Activated CD8-positive, alpha-beta memory T cell treated with anti-CD3 and anti-CD28 coated beads for 36 hours (primary cell): Measurements from ENCODE around the gene GPSM3. TPM values are rescaled to one million over a fixed set of nuclear protein-coding genes. Genes with fewer than 3 reads are reported as not detected.

Source experiments
- CTCF ChIA-PET: fragments of 350-600 bp; sonication (Branson Sonifier 250); formaldehyde crosslinking; loops from one replicate; lab custom pipeline; 2021; ENCODE audit warnings: antibody characterized with exemption; lab: Charles Lee
- POLR2A ChIA-PET: fragments of 350-600 bp; sonication (Branson Sonifier 250); formaldehyde crosslinking; loops from one replicate; lab custom pipeline; 2021; ENCODE audit warnings: antibody characterized with exemption; lab: Charles Lee
- total RNA-seq, 2 experiments: library from RNA; stranded (reverse); gene quantifications; one replicate each; pipeline ENCODE4 v1.2.3, GENCODE V29; 2021

GPSM3 gene
- total RNA-seq, 2 experiments from 2014 or later = 69.4 to 73.0 TPM

DNA sequence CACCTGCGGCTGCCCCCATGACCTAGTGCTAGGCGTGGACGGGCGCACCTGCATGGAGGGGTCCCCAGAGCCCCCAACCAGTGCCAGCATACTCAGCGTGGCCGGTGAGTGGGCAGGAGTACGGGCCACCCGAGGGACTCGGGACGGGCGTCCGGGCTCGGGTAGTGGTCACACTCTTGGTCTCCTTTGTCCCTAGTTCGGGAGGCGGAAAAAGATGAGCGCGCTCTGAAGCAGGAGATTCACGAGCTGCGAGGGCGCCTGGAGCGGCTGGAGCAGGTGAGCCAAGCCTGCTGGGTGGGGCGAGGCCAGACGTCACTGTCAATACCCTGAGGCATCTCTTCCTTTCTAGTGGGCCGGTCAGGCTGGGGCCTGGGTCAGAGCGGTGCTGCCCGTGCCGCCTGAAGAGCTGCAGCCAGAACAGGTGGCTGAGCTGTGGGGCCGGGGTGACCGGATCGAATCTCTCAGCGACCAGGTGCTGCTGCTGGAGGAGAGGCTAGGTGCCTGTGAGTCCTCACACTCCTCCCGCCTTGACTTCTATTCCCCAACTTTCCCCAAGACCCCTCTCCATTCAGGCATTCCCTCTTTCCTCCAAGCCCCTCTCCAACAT lies 25.2 kb downstream of the GPSM3 start:
- ChIA-PET CTCF (no interaction called here), POLR2A (no interaction called here)

DNA sequence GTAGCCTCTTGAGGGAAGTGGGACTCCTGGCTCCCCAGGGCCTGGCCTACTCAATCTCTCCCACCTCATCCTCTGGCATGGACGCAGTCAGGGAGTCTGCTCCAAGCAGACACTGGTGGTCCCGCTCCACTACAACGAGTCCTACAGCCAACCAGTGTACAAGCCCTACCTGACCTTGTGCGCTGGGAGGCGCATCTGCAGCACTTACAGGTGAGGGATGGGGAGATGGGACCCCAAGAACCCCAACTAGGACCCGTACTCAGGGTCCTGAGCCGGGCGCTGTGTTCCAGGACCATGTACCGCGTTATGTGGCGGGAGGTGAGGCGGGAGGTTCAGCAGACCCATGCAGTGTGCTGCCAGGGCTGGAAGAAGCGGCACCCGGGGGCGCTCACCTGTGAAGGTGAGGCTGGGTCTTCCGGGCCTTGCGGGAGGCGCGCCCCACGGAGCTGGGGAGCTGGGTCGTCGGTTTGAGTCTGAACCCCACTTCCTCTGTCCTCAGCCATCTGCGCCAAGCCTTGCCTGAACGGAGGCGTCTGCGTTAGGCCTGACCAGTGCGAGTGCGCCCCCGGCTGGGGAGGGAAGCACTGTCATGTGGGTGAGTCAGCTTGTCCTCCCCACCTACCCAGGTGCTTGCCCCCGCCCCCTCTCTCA lies 25.9 kb downstream of the GPSM3 start:
- ChIA-PET POLR2A (no interaction called here), CTCF (no interaction called here)

DNA sequence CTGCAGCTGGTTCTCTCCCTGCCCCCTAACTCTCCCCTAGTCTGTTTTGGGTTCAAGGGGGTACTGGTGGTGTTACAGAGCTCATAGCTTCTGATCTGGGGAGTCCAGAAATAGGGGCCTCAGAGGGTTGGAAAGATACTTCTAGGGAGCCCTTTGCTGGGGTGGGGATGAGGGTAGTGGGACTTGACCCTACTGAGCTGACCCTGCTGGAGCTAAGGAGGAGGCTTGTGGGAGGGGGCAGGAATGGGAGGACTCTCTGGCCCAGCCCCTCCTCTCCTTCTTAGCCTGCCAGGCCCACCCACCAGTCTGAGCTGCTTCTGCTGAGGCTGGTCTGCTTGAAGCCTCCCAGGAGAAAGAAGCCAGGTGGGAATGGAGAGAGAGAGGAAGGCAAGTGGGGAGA lies 28.1 kb downstream of the GPSM3 start, which contains the start of gene EGFL8:
TSS of gene EGFL8 (plus strand) at position 301 of the 400 bp plus-strand sequence. CDS start 1,571 bp downstream, outside the sequence.
- POLR2A ChIA-PET = interaction anchor here (0.6 kb wide), 1 partner anchor 502 kb away, joined by 6 read pairs; no protein-coding TSS in a partner anchor

DNA sequence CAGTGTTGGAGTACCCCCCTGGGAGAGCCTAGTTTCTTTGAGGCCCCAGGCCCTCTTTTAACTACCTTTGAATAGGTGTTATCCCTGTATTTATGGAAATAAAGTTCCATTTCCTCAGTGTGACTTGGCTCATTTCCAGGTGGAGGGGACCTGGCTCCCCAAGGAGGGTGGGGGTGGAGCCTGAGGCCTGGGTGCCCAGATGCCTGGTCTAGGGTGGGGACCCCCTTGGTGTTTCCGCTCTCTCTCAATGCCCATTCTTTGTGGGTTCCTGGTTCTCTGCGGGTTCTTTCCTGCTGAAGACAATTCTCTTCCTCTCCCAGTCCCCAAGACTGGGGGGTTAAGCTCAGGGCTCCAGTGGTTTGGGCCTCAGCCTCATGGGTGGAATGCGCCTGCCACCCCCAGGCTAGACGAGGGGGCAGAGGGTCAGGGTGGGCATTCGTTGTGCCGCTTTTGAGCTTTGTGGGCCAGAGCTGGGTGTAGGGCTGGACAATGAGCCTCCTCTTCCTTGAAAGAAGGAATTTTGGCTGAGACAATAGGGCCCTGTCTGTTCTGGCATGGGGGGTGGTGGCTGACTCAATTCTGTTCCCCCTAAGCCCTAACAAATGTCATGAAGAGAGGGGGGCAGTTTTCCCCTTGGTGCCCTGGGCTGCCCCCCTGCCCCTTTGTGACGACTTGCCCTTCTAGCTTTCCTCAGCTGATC lies 28.7 kb downstream of the GPSM3 start:
- ChIA-PET CTCF (no interaction called here), POLR2A (interaction anchor here (0.6 kb wide), 1 partner anchor 501 kb away, joined by 6 read pairs; no protein-coding TSS in a partner anchor)

More for the DNA sequence above, 28.1 kb downstream of the GPSM3 start, which contains the start of gene EGFL8:
- CTCF ChIA-PET = interaction anchor here (1.6 kb wide), 1 partner anchor 10 kb away, joined by 4 read pairs; no protein-coding TSS in a partner anchor

DNA sequence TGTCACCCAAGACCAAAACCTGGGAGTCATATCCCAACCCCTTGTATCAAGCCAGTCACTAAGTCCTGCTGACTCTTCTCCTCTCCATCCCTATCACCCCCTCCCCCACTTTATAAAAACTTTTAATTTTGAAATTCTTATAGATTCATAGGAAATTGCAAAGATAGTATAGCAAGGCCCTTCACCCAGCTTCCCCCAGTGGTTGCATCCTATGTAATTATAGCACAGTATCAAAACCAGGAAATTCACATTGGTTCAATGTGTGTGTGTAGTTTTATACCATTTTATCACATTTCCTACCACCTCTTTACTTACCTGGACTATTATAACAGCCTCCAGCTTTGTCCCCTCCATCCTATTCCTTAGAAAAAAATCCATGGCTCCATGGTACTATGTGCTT lies 34.4 kb downstream of the GPSM3 start:
- ChIA-PET CTCF (interaction anchor here (1.2 kb wide), 1 partner anchor 37 kb away, joined by 3 read pairs; no protein-coding TSS in a partner anchor), POLR2A (no interaction called here)

DNA sequence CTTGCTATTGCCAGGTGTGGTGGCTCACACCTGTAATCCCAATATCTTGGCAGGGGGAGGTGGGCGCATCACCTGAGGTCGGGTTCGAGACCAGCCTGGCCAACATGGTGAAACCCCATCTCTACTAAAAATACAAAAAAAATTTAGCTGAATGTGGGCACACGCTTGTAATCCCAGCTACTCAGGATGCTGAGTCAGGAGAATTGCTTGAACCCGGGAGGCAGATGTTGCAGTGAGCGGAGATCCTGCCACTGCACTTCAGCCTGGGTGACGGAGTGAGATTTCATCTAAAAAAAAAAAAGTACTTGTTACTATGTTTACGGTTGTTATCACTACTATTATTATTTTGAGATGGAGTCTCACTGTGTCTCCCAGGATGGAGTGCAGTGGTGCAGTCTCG lies 35.6 kb downstream of the GPSM3 start:
- ChIA-PET CTCF (interaction anchor here (0.7 kb wide), 1 partner anchor 38 kb away, joined by 4 read pairs; no protein-coding TSS in a partner anchor), POLR2A (no interaction called here)

DNA sequence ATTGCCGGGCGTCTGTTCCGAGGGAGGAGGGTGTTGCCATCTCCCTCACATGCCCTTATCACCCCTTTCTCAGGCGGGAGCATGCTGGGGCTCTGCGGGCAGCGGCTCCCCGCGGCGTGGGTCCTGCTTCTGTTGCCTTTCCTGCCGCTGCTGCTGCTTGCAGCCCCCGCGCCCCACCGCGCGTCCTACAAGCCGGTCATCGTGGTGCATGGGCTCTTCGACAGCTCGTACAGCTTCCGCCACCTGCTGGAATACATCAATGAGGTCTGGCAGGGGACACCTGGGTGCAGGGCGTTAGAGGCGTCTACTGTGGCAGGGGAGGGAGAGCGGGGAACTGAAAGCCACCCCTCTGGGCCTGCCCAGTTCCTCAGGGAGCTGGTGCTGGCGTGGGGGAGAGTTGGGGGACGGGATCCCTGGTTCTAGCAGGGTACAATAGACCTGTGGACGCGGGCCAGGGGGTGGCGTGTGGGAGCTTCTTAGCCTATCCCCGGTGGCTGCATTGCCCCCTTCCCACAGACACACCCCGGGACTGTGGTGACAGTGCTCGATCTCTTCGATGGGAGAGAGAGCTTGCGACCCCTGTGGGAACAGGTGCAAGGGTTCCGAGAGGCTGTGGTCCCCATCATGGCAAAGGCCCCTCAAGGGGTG lies 37.8 kb downstream of the GPSM3 start:
- ChIA-PET CTCF (interaction anchor here (0.7 to 1.2 kb wide), 5 partner anchors 10 to 78 kb away, joined by 3 to 6 read pairs (median 4); partner anchors contain the start of genes EGFL8 and FKBPL), POLR2A (interaction anchor here (0.5 to 0.9 kb wide), 2 partner anchors 15 to 36 kb away, joined by 3 to 5 read pairs; no protein-coding TSS in a partner anchor)

DNA sequence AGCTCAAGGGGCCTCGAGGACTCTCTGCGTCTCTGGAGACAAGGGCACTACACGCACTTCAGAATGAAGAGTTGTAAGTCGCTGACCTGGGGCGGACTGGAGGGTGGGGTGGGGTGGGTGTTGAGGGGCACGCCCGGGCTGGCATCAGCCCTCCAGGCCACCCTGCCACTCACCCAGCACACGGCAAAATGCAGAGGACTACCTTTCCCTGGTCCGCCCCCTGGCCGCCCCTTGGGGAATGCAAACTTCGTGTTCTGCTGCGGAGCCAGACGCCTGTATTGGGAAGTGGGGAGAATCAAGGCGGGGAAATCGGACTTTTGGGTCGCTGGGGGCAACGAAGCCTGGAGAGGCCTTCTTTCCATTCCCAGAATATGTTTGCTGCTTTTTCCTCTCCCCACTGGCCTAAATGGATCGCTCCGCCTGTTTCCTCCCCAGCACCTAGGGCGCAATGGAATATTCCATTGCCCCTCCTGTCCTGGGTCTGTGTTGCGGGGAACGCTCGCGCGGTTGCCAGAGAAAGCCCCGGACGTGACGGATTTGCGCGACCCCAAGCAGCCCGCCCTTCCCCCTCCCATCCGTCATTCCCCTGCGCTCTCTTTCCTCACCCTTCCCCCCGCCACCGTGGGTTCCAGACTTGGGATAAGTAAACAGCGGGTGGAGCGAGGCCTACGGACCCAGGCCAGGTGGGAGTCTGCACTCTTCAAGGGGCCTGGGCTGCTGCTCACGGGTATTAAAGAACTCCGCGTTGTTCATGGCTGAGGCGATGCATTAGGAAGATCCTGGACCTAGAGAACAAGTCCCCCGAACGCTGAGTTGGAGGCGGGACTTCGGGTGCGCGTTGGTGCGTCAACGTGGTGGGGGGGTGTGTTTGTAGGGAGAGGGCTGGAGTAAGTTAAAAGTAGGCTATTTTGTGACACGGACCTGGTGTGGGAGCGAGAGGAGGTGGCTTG lies 38.6 kb downstream of the GPSM3 start, which contains the start of gene PPT2:
TSS of gene PPT2 (plus strand) at position 578 of the 950 bp plus-strand sequence. CDS start 454 bp downstream, outside the sequence.
- ChIA-PET POLR2A (interaction anchor here (0.5 to 0.9 kb wide), 2 partner anchors 14 to 35 kb away, joined by 3 to 5 read pairs; no protein-coding TSS in a partner anchor), CTCF (interaction anchor here (1.1 to 1.2 kb wide), 3 partner anchors 11 to 35 kb away, joined by 4 to 6 read pairs (median 5); partner anchors contain the start of genes EGFL8 and FKBPL)

DNA sequence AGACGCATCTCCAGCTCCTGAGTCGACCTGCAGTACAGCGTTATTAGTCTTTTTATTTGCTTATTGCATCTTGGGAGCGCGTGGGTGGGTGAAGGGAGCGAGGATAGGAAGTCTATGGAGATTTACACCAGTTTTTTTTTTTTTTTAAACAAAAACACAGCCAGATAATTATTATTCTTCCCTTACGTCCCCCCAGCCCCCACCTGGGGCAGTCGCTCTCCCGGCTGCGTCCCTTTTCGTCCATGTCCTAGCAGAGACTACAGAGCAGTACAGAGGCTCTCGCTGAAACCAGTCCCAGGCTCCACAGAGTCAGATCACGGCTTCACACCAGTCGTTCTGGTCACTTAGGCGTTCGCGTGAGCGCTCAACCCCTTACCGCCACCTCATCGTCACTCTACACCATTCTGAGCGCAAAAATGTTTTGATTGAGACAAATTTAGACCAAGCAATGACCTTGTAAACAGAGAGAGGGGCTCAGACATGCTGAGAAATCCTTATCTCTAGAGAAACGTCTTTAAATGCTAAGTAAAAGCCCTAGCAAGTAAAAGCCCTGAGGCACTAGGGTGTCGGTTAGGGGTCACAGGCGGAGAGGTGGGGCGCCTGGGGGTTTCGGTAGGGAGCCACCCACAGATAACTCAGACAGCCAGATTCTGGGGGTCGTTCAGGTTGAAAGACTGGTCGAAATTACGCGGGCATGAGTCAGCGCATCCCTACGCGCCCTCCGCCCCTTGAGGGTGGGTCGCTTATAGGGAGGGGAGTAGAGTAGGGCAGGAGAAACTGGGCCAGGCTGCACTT lies 39.5 kb downstream of the GPSM3 start:
- ChIA-PET POLR2A (interaction anchor here (0.6 to 0.7 kb wide), 2 partner anchors 34 to 111 kb away, joined by 3 read pairs; no protein-coding TSS in a partner anchor), CTCF (interaction anchor here (0.7 kb wide), 1 partner anchor 42 kb away, joined by 3 read pairs; no protein-coding TSS in a partner anchor)

DNA sequence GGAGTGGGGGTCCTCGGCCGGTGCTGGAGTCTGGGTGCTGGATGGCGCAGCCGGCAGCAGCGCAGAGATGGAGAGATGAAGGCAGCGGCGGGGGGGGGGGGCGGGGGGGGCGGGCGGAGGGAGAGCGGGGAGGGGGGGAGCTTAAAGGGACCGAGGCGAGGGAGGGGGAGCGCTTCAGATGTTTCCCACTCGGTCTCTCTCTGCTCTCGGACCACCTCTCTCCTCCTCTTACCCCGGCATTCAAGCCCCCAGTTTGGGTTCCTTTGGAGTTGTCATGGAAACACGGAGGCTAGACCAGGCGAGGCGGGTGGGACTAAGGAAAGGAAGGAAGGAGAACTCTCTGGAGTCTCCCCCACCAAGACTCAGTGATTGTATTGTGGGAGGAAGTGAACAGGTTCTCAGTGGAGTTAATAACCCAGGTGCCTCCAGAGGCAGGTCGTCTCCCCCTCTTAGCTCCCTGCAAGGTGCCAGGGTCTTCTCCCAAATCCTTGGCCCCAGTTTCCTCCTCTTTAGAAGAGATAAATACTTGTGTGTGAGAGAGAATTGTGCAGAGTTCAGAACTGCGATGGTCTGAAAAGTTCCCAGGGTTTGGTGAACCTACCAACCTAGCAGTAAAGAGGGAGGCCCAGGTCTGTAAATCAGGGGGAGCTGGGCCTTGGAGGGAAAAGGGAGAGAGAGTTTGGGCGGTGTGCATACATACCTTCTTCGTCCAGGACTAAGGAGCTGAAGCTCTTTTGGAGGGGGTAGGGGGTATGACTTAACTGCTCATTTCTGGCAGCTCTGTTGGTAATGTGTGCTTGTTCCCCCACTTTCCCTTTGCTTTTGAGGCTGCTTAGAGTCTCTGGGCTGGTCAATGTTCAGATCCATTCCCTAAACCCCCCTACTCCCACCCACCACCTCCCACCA lies 40.3 kb downstream of the GPSM3 start, which contains the start of gene PRRT1:
TSS of gene PRRT1 (minus strand) at position 77 of the 906 bp plus-strand sequence. CDS start 112 bp downstream, outside the sequence.
- CTCF ChIA-PET = interaction anchor here (0.7 to 1.3 kb wide), 2 partner anchors 33 to 43 kb away, joined by 3 read pairs; no protein-coding TSS in a partner anchor
- POLR2A ChIA-PET = interaction anchor here (0.6 to 0.7 kb wide), 2 partner anchors 33 to 112 kb away, joined by 3 read pairs; no protein-coding TSS in a partner anchor

DNA sequence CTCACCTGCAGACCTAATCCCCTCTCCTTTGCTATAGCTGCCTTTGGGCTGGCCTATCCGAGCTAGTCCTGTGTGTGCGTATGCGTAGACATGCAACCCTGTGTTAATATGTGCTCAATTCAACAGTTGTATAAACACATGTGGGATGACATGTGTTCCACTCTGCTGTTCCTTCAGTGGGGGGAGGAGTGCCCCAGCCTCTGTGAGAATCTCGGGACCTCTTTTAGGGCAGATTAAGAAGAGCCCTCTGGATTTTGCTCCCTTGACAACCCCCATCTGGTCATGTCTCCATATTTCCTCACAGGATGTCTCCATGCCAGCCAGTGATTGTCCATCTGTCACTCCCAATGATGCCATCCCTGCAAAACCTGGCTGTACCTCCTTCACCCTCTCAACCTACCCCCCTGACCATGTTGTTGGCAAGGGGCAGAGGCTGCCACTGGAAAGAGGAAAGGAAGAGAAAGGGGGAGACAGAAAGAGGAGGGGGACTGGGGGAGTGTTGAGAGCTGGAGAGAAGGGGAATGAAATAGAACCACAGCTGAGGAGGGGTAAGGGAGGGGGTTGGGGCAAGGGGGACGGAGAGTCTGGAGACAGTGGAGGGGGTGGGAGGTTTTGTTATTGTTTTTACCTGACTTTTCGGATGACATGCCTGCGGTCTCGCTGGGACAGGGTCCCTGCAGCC lies 41.1 kb downstream of the GPSM3 start:
- ChIA-PET POLR2A (no interaction called here), CTCF (interaction anchor here (1.3 kb wide), 1 partner anchor 32 kb away, joined by 3 read pairs; no protein-coding TSS in a partner anchor)

DNA sequence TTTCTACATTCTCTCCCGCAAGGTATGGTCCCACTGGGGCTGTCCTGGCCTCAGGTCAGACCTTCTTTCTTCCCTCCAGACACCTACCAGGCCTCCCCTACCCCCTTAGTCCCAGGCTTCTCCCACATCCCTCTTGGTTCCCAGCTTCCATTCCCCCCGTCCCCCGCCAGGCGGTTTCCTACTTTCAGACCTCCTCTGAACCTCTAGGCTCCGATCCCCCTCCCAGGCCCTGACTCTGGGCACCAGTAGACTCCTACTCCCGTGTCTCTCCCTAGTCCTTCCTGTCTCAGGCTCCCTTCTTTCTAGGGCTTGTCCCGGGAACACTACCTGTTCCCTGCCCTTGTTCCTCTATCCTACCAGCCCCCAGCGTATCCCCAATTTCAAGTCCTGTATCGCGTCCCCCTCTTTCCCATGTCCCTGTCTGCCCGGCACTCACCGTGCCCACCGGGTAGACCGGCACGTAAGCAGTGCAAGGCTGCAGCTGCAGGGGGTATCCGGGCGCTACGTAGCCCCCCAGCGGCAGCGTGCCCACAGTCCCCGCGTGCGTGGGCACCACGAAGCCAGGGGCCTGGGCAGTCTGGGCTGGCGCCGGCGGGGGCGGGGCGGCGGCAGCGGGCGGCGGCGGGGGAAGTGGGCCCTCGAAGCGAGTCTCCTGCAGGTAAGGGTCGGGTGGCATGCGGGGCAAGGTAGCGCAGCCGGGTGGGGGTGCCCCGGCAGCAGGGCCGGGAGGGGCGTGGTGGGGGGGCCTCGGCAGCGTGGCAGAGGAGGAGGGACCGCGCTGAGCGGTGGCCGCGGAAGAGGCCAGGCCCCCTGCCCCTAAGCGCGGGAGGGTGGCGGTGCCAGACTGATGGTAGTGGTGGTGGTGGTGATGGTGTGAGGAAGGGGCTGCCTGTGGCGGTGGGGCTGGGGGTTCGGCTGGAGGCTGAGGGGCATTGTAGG lies 42.2 kb downstream of the GPSM3 start:
- POLR2A ChIA-PET = no interaction called here
- CTCF ChIA-PET = interaction anchor here (1.3 kb wide), 1 partner anchor 31 kb away, joined by 3 read pairs; no protein-coding TSS in a partner anchor

DNA sequence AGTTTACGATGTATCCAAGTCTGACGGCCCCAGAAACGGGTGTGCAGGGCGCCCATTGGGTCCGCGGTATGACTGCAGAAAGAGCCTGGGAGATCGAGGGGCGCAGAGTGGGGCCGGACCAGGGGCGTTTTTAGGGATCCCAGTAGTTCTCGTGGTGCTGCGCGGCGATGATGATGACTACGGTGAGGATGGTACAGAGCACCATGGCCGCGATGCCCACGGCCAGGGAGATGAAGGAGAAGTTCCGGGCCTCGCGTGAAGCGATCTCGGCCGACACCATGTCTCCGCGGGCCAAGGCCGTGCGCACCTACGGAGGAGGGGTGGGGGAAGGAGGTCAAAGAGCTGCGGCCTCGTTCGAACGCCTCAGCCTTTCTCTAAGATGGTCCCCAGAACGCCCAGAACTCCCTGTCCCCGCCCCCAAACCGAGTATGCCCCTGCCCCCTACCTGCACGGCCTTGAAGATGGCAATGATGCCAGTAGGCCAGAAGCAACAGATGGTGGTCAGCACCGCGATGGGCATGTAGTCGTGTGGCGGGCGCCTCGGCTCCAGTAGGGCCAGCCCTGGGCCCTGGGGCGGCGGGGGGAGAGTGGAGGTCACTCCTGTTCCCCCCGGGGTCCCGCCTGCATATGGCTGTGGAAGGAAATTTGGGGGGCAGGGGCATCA lies 43.2 kb downstream of the GPSM3 start:
- POLR2A ChIA-PET = no interaction called here
- CTCF ChIA-PET = no interaction called here
